Right cardiac atrium (tissue), 5 donors: ENCODE measurements around the gene TNNI3K. TPM values are rescaled to one million over a fixed set of nuclear protein-coding genes. Genes with fewer than 3 reads are reported as not detected.

ENCODE experiments used
- ATAC-seq, 2 donors: fragments of 200-7000 bp; cut with Tn5 transposase; one replicate each; pipeline versions ENCODE4 v1.8.0 to v1.9.1; 2020; ENCODE audit warnings: moderate library complexity in 2 of 2, mild to moderate bottlenecking in 1 of 2
- DNase-seq, 3 donors: peaks; one replicate each; pipeline ENCODE4 v3.0.0-alpha.2; 2020
- H3K27ac ChIP-seq: one replicate; pipeline ENCODE4 v1.5.1; 2013; ENCODE audit warnings: mild to moderate bottlenecking, low read length, control low read depth, moderate library complexity
- H3K27me3 ChIP-seq: one replicate; pipeline ENCODE4 v1.6.1; 2013; ENCODE audit not compliant: control insufficient read depth, insufficient read depth
- H3K4me1 ChIP-seq: one replicate; pipeline ENCODE4 v1.6.1; 2013; ENCODE audit warnings: low read length; ENCODE audit not compliant: control insufficient read depth, insufficient read depth
- H3K4me3 ChIP-seq: one replicate; pipeline ENCODE4 v1.5.1; 2013; ENCODE audit warnings: low read length, control low read depth
- H3K9me3 ChIP-seq: one replicate; pipeline ENCODE4 v1.6.1; 2013; ENCODE audit warnings: low read length; ENCODE audit not compliant: control insufficient read depth
- WGBS: extraction: QIAGEN DNeasy Blood & Tissue Kit; methylation state at CpG from one replicate; pipeline ENCODE4 v1.1.7; 2013; 5-methylcytosine and 5-hydroxymethylcytosine counted together
- intact Hi-C, 4 donors: fragments of 100-400 bp; cut with DNase I; formaldehyde crosslinking; loops; one replicate each; pipeline versions ENCODE4 v1.11.0 to v1.14.0; 2022 to 2023
- polyA plus RNA-seq: library from polyadenylated mRNA; stranded (reverse); fragments of 200-250 nt; gene quantifications from one replicate; pipeline ENCODE4 v1.2.3, GENCODE V29; 2013
- total RNA-seq, 4 donors: library from RNA; stranded (reverse); fragmentation: NEBNext Ultra II Directional; extraction: Animal tissue kit (Norgen Biotek cat#: 25700); gene quantifications; one replicate each; pipeline ENCODE4 v1.2.1, GENCODE V29; 2021
- donor health status: healthy with polysubstance abuse.
- donor health status: DM: no; HTN: yes; CAD: no.
- donor health status: DM: no; HTN: no; CAD: no.
- donor health status: DM: no; HTN: yes; CAD: no; lungs with severe emphysema.
- donor health status: DM: yes; HTN: yes; CAD: no.

The TNNI3K gene
- total and polyA plus RNA-seq, 5 donors: 34.3 to 78.4 (median 51.7) TPM

- intact Hi-C loops: no loop called here
- no peaks in the 10 kb centered on the region for H3K4me1 ChIP-seq
- no peaks in the 10 kb centered on the region for H3K27me3 ChIP-seq
- ATAC-seq: no peak
- no peaks in the 10 kb centered on the region for H3K9me3 ChIP-seq
- H3K27ac ChIP-seq: no peak overlapping the region
- DNase-seq: no peak
- WGBS: 71% methylated on average over 6 of the region's 6 CpGs
- H3K4me3 ChIP-seq: no peak overlapping the region
These were observed 336.7 kb downstream of the TNNI3K start for GRCh38 chr1:74571891-74572290.

GRCh38 chr1:74578101-74578500 is 342.9 kb downstream of the TNNI3K start:
- intact Hi-C loops: no loop called here
- ATAC-seq: no peak
- Histone ChIP-seq H3K9me3 (no peaks in the 10 kb centered on the region), H3K27ac (no peak overlapping the region), H3K4me1 (no peaks in the 10 kb centered on the region), H3K4me3 (no peak overlapping the region), H3K27me3 (no peaks in the 10 kb centered on the region)
- DNase-seq: no peak
- WGBS: 71% methylated on average over 2 of the region's 2 CpGs

- H3K4me1 ChIP-seq: no peaks in the 10 kb centered on the region
- no peak overlapping the region for H3K4me3 ChIP-seq
- intact Hi-C loops: no loop called here
- H3K27me3 ChIP-seq: peaks cover 2% of the 10 kb centered on the region
- no peaks in the 10 kb centered on the region for H3K9me3 ChIP-seq
- ATAC-seq (no peak), DNase-seq (no peak)
- 47% methylated on average over 3 of the region's 3 CpGs for WGBS
- H3K27ac ChIP-seq: no peak overlapping the region
These were observed 344.2 kb downstream of the TNNI3K start for GRCh38 chr1:74579425-74579824.

DNA sequence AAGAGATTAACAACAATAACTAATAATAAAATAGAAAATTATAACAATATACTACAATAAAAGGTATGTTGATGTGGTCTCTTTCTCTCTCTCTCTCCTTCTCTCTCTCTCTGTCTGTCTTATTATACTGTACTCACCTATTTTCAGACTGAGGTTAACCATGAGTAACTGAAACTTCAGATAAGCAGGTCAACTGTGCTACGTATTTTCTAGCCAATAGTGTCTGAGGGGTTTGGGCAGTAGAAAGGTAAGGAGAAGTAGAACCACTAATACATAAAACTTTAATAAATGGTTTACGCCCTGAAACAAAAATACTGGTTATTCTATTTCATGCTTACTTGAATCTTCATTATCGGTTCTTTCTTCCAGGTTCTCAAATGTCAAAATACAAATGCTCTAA is 348.2 kb downstream of the TNNI3K start:
- no peaks in the 10 kb centered on the region for H3K4me1 ChIP-seq
- no peak for ATAC-seq
- peaks cover 2% of the 10 kb centered on the region for H3K27me3 ChIP-seq
- no peak overlapping the region for H3K27ac ChIP-seq
- intact Hi-C loops: no loop called here
- 81% methylated on average over 3 of the region's 3 CpGs for WGBS
- no peak overlapping the region for H3K4me3 ChIP-seq
- DNase-seq: no peak
- H3K9me3 ChIP-seq: no peaks in the 10 kb centered on the region

DNA sequence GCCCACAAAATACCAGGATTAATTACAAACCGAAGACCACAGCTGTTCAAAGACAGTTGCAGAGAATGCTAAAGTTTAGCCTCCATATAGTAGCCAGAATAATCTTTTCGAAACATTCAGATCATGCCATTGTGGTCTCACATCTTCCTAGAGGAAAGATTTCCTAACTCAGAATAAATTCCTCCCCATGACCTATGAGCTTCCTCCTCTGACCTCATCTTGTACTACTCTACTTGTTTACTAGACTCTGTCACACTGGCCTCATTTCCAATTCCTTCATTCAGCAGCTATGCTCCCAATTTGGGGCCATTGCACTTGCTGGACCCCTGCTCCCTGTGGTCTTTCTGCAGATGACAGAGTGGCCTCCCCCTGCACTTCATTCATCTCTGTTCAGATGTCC is 349.0 kb downstream of the TNNI3K start:
- Histone ChIP-seq H3K9me3 (no peaks in the 10 kb centered on the region), H3K4me3 (no peak overlapping the region), H3K4me1 (no peaks in the 10 kb centered on the region), H3K27ac (no peak overlapping the region), H3K27me3 (peaks cover 2% of the 10 kb centered on the region)
- no peak for ATAC-seq
- DNase-seq: no peak
- intact Hi-C loops: no loop called here
- 62% methylated on average over 2 of the region's 2 CpGs for WGBS

DNA sequence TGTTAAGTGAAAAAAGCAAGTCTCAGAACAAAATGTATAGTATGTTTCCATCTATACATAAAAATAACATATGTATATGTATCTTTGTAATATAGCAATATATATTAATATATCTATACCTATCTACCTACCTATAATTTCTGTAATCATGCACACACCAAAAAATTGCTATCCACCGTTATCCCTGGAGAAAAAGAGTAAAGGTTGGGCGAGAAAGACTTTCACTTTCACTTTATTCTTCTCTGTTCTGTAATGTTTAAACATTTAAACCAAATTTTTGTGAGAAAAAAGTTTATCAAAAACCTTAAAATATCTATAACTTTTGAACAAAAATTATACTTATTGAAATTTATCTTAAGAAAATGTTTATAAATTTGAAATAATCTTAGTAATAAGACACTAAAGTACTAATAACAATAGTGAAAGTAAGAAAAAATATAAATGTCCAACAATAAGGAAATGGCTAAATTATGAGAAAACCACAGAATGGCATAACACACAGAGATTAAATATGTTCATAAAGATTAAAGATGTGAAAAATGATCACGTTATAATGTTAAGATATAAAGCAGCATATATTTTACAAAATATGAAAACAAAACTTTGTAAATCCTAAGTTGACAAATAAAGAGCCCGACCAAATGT is 351.2 kb downstream of the TNNI3K start:
- Histone ChIP-seq H3K4me3 (no peak overlapping the region), H3K4me1 (no peaks in the 10 kb centered on the region), H3K9me3 (no peaks in the 10 kb centered on the region), H3K27ac (no peak overlapping the region), H3K27me3 (peaks cover 2% of the 10 kb centered on the region)
- intact Hi-C loops: no loop called here
- WGBS: 77% methylated on average over 4 of the region's 4 CpGs
- no peak for DNase-seq
- ATAC-seq: no peak

- no peak overlapping the region for H3K27ac ChIP-seq
- intact Hi-C loops: no loop called here
- no peaks in the 10 kb centered on the region for H3K4me1 ChIP-seq
- 94% methylated on average over 2 of the region's 2 CpGs for WGBS
- no peak for DNase-seq
- peaks cover 2% of the 10 kb centered on the region for H3K27me3 ChIP-seq
- no peak for ATAC-seq
- no peak overlapping the region for H3K4me3 ChIP-seq
- H3K9me3 ChIP-seq: no peaks in the 10 kb centered on the region
These were observed 352.7 kb downstream of the TNNI3K start for GRCh38 chr1:74587888-74588287.

DNA sequence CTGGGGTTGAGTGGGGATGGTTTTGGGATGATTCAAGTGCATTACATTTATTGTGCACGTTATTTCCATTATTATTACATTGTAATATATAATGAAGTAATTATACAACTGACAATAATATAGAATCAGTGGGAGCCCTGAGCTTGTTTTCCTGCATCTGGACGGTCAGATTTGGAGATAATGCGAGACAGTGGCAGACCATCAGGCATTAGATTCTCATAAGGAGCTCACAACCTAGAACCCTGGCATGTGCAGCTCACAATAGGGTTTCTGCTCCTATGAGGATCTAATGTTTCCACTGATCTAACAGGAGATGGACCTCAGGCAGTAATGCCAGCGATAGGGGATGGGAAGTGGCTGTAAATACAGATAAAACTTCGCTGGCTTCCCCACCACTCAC is 355.1 kb downstream of the TNNI3K start:
- Histone ChIP-seq H3K27me3 (no peaks in the 10 kb centered on the region), H3K9me3 (no peaks in the 10 kb centered on the region), H3K4me3 (no peak overlapping the region), H3K4me1 (no peaks in the 10 kb centered on the region), H3K27ac (no peak overlapping the region)
- intact Hi-C loops: no loop called here
- no peak for DNase-seq
- 78% methylated on average over 5 of the region's 5 CpGs for WGBS
- ATAC-seq: no peak

GRCh38 chr1:74591949-74592348 is 356.8 kb downstream of the TNNI3K start:
- H3K4me1 ChIP-seq: no peaks in the 10 kb centered on the region
- no peak overlapping the region for H3K4me3 ChIP-seq
- intact Hi-C loops: no loop called here
- no peaks in the 10 kb centered on the region for H3K27me3 ChIP-seq
- no peak for ATAC-seq
- no peak overlapping the region for H3K27ac ChIP-seq
- 46% methylated on average over 2 of the region's 2 CpGs for WGBS
- no peak for DNase-seq
- no peaks in the 10 kb centered on the region for H3K9me3 ChIP-seq

- H3K27ac ChIP-seq: no peak overlapping the region
- no peak for ATAC-seq
- no peaks in the 10 kb centered on the region for H3K27me3 ChIP-seq
- no peaks in the 10 kb centered on the region for H3K9me3 ChIP-seq
- no peak for DNase-seq
- intact Hi-C loops: no loop called here
- H3K4me3 ChIP-seq: no peak overlapping the region
- H3K4me1 ChIP-seq: no peaks in the 10 kb centered on the region
- WGBS: 63% methylated on average over 5 of the region's 5 CpGs
These were observed 357.6 kb downstream of the TNNI3K start for GRCh38 chr1:74592580-74593355.
